ENCODE measurements around the gene TRPC1. TPM values are rescaled to one million over a fixed set of nuclear protein-coding genes. Genes with fewer than 3 reads are reported as not detected.
A peak's percentile ranks its signal among the peaks of the same experiment; 100 is the strongest.

TRPC1 gene
- 12.3 TPM for total RNA-seq

GRCh38 chr3:142723968-142724681 is at the start of gene TRPC1:
Gene TRPC1, plus strand, starts transcription at chr3:142724034. Its CDS starts 526 bp downstream, at chr3:142724560.
- TF ChIP-seq CTCF (IDR thresholded peaks at IDR 0.05) = no peak
- H3K27me3 ChIP-seq = no peaks in the 10 kb centered on the region
- intact Hi-C loops (cut with DNase I) = loop anchor here (1.0 to 10.0 kb wide), 5 partner anchors 128 to 1782 kb away; partner anchors contain the start of genes ATR, PLS1, SLC25A36 and U2SURP

GRCh38 chr3:142676151-142676550 is 47.7 kb upstream of the TRPC1 start:
- Histone ChIP-seq H3K4me3 (no peak overlapping the region), H3K9me3 (no peaks in the 10 kb centered on the region), H3K27me3 (no peaks in the 10 kb centered on the region), H3K27ac (no peak overlapping the region), H3K4me1 (no peaks in the 10 kb centered on the region), H3K36me3 (no peaks in the 10 kb centered on the region)
- TF ChIP-seq CTCF (IDR thresholded peaks at IDR 0.05) = no peak
- no peak for DNase-seq (ENCODE audit: low spot score in 2 of 2)
- intact Hi-C loops (cut with DNase I) = no loop called here

More at GRCh38 chr3:142723968-142724681, at the start of gene TRPC1:
- Histone ChIP-seq H3K4me3 (peak within 1 kb of the TSS; percentile 77 to 91), H3K36me3 (no peaks in the 10 kb centered on the region), H3K9me3 (no peaks in the 10 kb centered on the region), H3K4me1 (no peaks in the 10 kb centered on the region), H3K27ac (peak within 1 kb of the TSS; percentile 78 to 87)
- DNase-seq (ENCODE audit: low spot score in 2 of 2) = peak; percentile 22 to 80

GRCh38 chr3:142680710-142681109 is 43.1 kb upstream of the TRPC1 start:
- H3K27ac ChIP-seq = no peak overlapping the region
- H3K36me3 ChIP-seq = no peaks in the 10 kb centered on the region
- intact Hi-C loops (cut with DNase I) = no loop called here
- no peak overlapping the region for H3K4me3 ChIP-seq
- no peaks in the 10 kb centered on the region for H3K27me3 ChIP-seq
- no peak for TF ChIP-seq CTCF (IDR thresholded peaks at IDR 0.05)
- no peaks in the 10 kb centered on the region for H3K9me3 ChIP-seq
- no peak for DNase-seq (ENCODE audit: low spot score in 2 of 2)
- H3K4me1 ChIP-seq = no peaks in the 10 kb centered on the region

GRCh38 chr3:142690613-142691012 is 33.2 kb upstream of the TRPC1 start:
- Histone ChIP-seq H3K27me3 (no peaks in the 10 kb centered on the region), H3K4me1 (no peaks in the 10 kb centered on the region), H3K36me3 (no peaks in the 10 kb centered on the region), H3K4me3 (no peak overlapping the region), H3K9me3 (no peaks in the 10 kb centered on the region), H3K27ac (no peak overlapping the region)
- intact Hi-C loops (cut with DNase I) = no loop called here
- no peak for TF ChIP-seq CTCF (IDR thresholded peaks at IDR 0.05)
- DNase-seq (ENCODE audit: low spot score in 2 of 2) = no peak

- no peak for TF ChIP-seq CTCF (IDR thresholded peaks at IDR 0.05)
- Histone ChIP-seq H3K4me3 (no peak overlapping the region), H3K36me3 (no peaks in the 10 kb centered on the region), H3K27me3 (no peaks in the 10 kb centered on the region), H3K27ac (no peak overlapping the region), H3K4me1 (no peaks in the 10 kb centered on the region), H3K9me3 (no peaks in the 10 kb centered on the region)
- intact Hi-C loops (cut with DNase I) = no loop called here
- no peak for DNase-seq (ENCODE audit: low spot score in 2 of 2)
These were observed 32.3 kb upstream of the TRPC1 start for GRCh38 chr3:142691527-142691926.
